Caco-2 (cell line): ENCODE results near the gene IL10. TPM values are rescaled to one million over a fixed set of nuclear protein-coding genes. Genes with fewer than 3 reads are reported as not detected.

Source experiments
- BruUV-seq: library from RNA; stranded (reverse); fragments of 400-500 nt; replicated peaks from 2 replicates; lab custom pipeline; 2021; lab: Mats Ljungman, UMichigan
- CTCF ChIA-PET: fragments of 300-600 bp; sonication (Branson Sonifier 250); formaldehyde crosslinking; loops from one replicate; lab custom pipeline; 2022; ENCODE audit warnings: antibody characterized with exemption; lab: Charles Lee
- POLR2A ChIA-PET: fragments of 300-600 bp; sonication (Branson Sonifier 250); formaldehyde crosslinking; loops from one replicate; lab custom pipeline; 2022; ENCODE audit warnings: antibody characterized with exemption; lab: Charles Lee
- DNase-seq, 2 experiments: peaks; one replicate each; pipeline versions ENCODE4 v3.0.0 to v3.0.0-alpha.2; 2020 to 2022
- H3K27me3 ChIP-seq: replicated peaks from 2 replicates; pipeline ENCODE4 v1.6.0; 2011; ENCODE audit warnings: low read length; ENCODE audit not compliant: control insufficient read depth, insufficient read depth
- H3K36me3 ChIP-seq: 2 replicates; pipeline ENCODE4 v1.5.1; 2011; ENCODE audit warnings: low read length; ENCODE audit not compliant: control insufficient read depth, insufficient read depth
- H3K4me1 ChIP-seq: fragments of 250-450 bp; sonication (Bioruptor Pico); 2 replicates; pipeline ENCODE4 v1.5.1; 2020; ENCODE audit warnings: mild to moderate bottlenecking
- H3K4me3 ChIP-seq: 2 replicates; pipeline ENCODE4 v1.5.1; 2011; ENCODE audit warnings: low read depth, mild to moderate bottlenecking, control low read depth, low read length
- H3K9me3 ChIP-seq: fragments of 250-450 bp; sonication (Bioruptor Pico); 2 replicates; pipeline ENCODE4 v1.5.1; 2020; ENCODE audit warnings: mild to moderate bottlenecking, moderate library complexity
- H3K27ac Mint-ChIP-seq: one replicate; pipeline ENCODE4 v1.8.0; 2022; ENCODE audit warnings: mixed read lengths; ENCODE audit not compliant: unreplicated experiment
- H3K27me3 Mint-ChIP-seq: one replicate; pipeline ENCODE4 v1.8.0; 2022; ENCODE audit warnings: mixed read lengths; ENCODE audit not compliant: insufficient read depth, unreplicated experiment
- H3K36me3 Mint-ChIP-seq: one replicate; pipeline ENCODE4 v1.8.0; 2022; ENCODE audit warnings: mild to moderate bottlenecking, mixed read lengths; ENCODE audit not compliant: insufficient read depth, unreplicated experiment
- H3K4me1 Mint-ChIP-seq: one replicate; pipeline ENCODE4 v1.8.0; 2022; ENCODE audit warnings: low read depth, mixed read lengths; ENCODE audit not compliant: unreplicated experiment
- H3K4me3 Mint-ChIP-seq: one replicate; pipeline ENCODE4 v1.8.0; 2022; ENCODE audit warnings: mild to moderate bottlenecking, moderate library complexity, mixed read lengths; ENCODE audit not compliant: unreplicated experiment
- H3K9me3 Mint-ChIP-seq: one replicate; pipeline ENCODE4 v1.8.0; 2022; ENCODE audit warnings: mixed read lengths; ENCODE audit not compliant: unreplicated experiment
- CTCF ChIP-seq, 2 experiments: fragments of 200-600 bp in 1 of 2; IDR thresholded peaks; 1 replicate in 1 of 2; 2 replicates in 1 of 2; pipeline versions ENCODE4 v1.5.1 to v1.8.0; 2011 to 2022; ENCODE audit warnings: antibody characterized with exemption in 1 of 2, control low read depth in 1 of 2, inconsistent platforms in 1 of 2, low read depth in 1 of 2, low read length in 1 of 2, mild to moderate bottlenecking in 1 of 2, moderate library complexity in 1 of 2; ENCODE audit not compliant: insufficient read depth in 1 of 2, severe bottlenecking in 1 of 2, unreplicated experiment in 1 of 2
- intact Hi-C: fragments of 100-400 bp; cut with micrococcal nuclease; formaldehyde crosslinking; loops from one replicate; pipeline ENCODE4 v1.10.0; 2022; ENCODE audit not compliant: unreplicated experiment
- total RNA-seq: library from RNA; stranded (reverse); gene quantifications from 2 replicates; pipeline ENCODE4 v1.2.3, GENCODE V29; 2022

The IL10 gene
- total RNA-seq, 1 experiment from 2014 or later, result not detected

- H3K36me3 ChIP-seq, result peaks cover 2% of the 10 kb centered on the region; the same call in 1 of the 2 replicates
- ChIA-PET POLR2A (interaction anchor here (0.8 kb wide), 1 partner anchor 42 kb away, joined by 4 read pairs; no protein-coding TSS in a partner anchor), CTCF (interaction anchor here (0.5 to 1.6 kb wide), 14 partner anchors 13 to 336 kb away, joined by 3 to 22 read pairs (median 5); no protein-coding TSS in a partner anchor)
- H3K4me1 Mint-ChIP-seq, result peaks cover 21% of the 10 kb centered on the region
- no peak overlapping the region for H3K4me3 Mint-ChIP-seq
- H3K9me3 ChIP-seq, result no peaks in the 10 kb centered on the region
- H3K4me3 ChIP-seq, result no peak overlapping the region
- H3K9me3 Mint-ChIP-seq, result no peaks in the 10 kb centered on the region
- H3K27ac Mint-ChIP-seq, result no peak overlapping the region
- H3K27me3 Mint-ChIP-seq, result no peaks in the 10 kb centered on the region
- BruUV-seq, result no TSS peak
- intact Hi-C loops, result loop anchor here (1.0 kb wide), 4 partner anchors 67 to 248 kb away; no protein-coding TSS in a partner anchor
- DNase-seq, result peak in 1 of 2 experiments; percentile 75
- no peaks in the 10 kb centered on the region for H3K4me1 ChIP-seq
- H3K27me3 ChIP-seq, result no peaks in the 10 kb centered on the region
- peaks cover 23% of the 10 kb centered on the region for H3K36me3 Mint-ChIP-seq
- TF ChIP-seq CTCF (IDR thresholded peaks at IDR 0.05; ENCODE audit: insufficient read depth in 1 of 2, low read depth in 1 of 2, low read length in 1 of 2, severe bottlenecking in 1 of 2, unreplicated experiment in 1 of 2), result peak; percentile 84 to 85
Observed at GRCh38 chr1:206734499-206735142, 37.7 kb downstream of the IL10 start.

GRCh38 chr1:206732992-206733391 is 39.3 kb downstream of the IL10 start:
- TF ChIP-seq CTCF (IDR thresholded peaks at IDR 0.05; ENCODE audit: insufficient read depth in 1 of 2, low read depth in 1 of 2, low read length in 1 of 2, severe bottlenecking in 1 of 2, unreplicated experiment in 1 of 2), result no peak
- DNase-seq, result no peak
- Histone ChIP-seq H3K36me3 (peaks cover 2% of the 10 kb centered on the region; the same call in 1 of the 2 replicates), H3K9me3 (no peaks in the 10 kb centered on the region), H3K27me3 (no peaks in the 10 kb centered on the region), H3K4me1 (no peaks in the 10 kb centered on the region), H3K4me3 (no peak overlapping the region)
- POLR2A ChIA-PET, result no interaction called here
- Mint-ChIP-seq H3K4me1 (peaks cover 6% of the 10 kb centered on the region), H3K36me3 (peaks cover 26% of the 10 kb centered on the region), H3K27ac (no peak overlapping the region), H3K4me3 (no peak overlapping the region), H3K27me3 (no peaks in the 10 kb centered on the region), H3K9me3 (no peaks in the 10 kb centered on the region)
- CTCF ChIA-PET, result interaction anchor here (0.9 to 1.3 kb wide), 2 partner anchors 33 to 179 kb away, joined by 3 to 4 read pairs; no protein-coding TSS in a partner anchor
- BruUV-seq, result no TSS peak
- intact Hi-C loops, result no loop called here

- Mint-ChIP-seq H3K9me3 (no peaks in the 10 kb centered on the region), H3K27me3 (no peaks in the 10 kb centered on the region), H3K36me3 (peaks cover 21% of the 10 kb centered on the region), H3K4me3 (no peak overlapping the region), H3K27ac (no peak overlapping the region), H3K4me1 (peaks cover 6% of the 10 kb centered on the region)
- no peaks in the 10 kb centered on the region for H3K9me3 ChIP-seq
- no peaks in the 10 kb centered on the region for H3K27me3 ChIP-seq
- no TSS peak for BruUV-seq
- DNase-seq, result no peak
- CTCF ChIA-PET, result interaction anchor here (0.9 to 1.3 kb wide), 3 partner anchors 34 to 180 kb away, joined by 3 to 4 read pairs (median 3); no protein-coding TSS in a partner anchor
- no peaks in the 10 kb centered on the region for H3K4me1 ChIP-seq
- TF ChIP-seq CTCF (IDR thresholded peaks at IDR 0.05; ENCODE audit: insufficient read depth in 1 of 2, low read depth in 1 of 2, low read length in 1 of 2, severe bottlenecking in 1 of 2, unreplicated experiment in 1 of 2), result no peak
- H3K36me3 ChIP-seq, result peaks cover 2% of the 10 kb centered on the region; the same call in 1 of the 2 replicates
- intact Hi-C loops, result no loop called here
- no peak overlapping the region for H3K4me3 ChIP-seq
- POLR2A ChIA-PET, result no interaction called here
Observed at GRCh38 chr1:206732508-206732907, 39.8 kb downstream of the IL10 start.
